ENCODE data around the gene SFXN5.

DNA sequence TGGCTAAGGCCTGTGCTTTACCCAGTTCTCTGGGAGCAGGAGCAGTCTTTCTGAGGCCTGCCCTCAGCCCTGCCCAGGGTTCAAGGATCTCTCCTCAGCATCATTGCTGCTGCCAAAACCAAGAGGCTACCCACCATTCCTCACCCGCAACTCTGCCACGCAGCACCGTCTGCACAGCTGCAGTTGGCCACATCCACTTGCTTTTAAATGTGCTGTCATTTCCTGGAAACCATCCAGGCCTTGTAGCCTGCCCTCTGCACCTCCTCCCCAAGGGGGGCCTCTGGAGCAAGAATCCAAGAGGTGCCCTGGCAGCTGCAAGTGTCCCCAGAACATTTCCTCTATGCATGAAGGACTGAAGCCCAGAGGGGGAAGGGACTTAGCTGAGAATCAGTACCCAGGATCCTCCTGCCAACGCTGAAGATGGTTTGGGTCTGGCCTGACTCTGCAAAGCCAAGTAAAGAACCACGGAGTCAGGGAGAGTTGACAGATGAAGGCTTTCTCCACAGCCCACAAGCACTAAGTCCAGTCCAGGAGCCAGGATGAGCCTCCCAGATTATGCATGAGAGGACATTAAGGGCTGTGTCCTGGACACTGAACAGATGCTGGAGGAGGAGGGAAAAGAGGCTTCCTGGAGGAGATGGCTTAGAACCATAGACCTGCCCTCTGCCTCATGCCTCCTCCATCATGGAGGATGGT is 139.3 kb downstream of the SFXN5 start:
- TF ChIP-seq, protein P1, sequence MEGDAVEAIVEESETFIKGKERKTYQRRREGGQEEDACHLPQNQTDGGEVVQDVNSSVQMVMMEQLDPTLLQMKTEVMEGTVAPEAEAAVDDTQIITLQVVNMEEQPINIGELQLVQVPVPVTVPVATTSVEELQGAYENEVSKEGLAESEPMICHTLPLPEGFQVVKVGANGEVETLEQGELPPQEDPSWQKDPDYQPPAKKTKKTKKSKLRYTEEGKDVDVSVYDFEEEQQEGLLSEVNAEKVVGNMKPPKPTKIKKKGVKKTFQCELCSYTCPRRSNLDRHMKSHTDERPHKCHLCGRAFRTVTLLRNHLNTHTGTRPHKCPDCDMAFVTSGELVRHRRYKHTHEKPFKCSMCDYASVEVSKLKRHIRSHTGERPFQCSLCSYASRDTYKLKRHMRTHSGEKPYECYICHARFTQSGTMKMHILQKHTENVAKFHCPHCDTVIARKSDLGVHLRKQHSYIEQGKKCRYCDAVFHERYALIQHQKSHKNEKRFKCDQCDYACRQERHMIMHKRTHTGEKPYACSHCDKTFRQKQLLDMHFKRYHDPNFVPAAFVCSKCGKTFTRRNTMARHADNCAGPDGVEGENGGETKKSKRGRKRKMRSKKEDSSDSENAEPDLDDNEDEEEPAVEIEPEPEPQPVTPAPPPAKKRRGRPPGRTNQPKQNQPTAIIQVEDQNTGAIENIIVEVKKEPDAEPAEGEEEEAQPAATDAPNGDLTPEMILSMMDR (IDR thresholded peaks at IDR 0.05; ENCODE audit: low read length), result no peak
- no peak for TF ChIP-seq EZH2 (IDR thresholded peaks at IDR 0.05; ENCODE audit: borderline replicate concordance, low read length)
